ENCODE measurements around the gene CP.
A peak's percentile ranks its signal among the peaks of the same experiment; 100 is the strongest.
"Not testable (repeated sequence)": the region's sequence is repeated elsewhere in the genome, so short reads cannot be mapped to it uniquely, and the experiment has no call there.

Gene CP

DNA sequence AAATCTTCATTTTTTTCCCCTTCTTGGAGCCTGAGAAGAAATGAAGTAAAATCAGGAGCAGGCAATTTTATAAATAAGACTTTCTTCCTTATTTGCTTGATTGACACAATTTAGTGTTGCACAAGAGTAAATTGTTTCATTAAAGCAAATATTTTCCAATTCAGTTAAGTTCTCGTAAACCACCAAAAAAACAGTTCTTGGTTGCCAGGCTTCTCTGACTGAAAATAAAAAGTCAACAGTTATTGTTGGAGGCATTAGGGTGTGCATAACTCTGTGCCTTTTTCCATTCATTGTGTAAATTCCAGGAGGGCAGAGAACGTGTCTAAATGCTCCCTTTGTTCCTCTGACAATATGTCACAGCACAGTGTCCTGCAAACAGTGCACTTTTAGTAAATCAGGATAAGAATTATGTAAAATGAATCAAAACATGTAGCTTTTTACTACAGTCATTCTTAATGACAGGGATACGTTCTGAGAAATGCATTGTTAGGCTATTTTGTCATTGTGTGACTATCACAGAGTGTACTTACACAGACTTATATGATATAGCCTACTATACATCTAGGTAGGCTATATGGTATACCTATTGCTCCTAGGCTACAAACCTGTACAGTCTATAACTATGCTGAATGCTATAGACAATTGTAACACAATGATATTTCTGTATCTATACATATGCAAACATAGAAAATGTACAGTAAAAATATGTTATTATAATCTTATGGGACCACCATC is at the start of gene CP:
TSS of gene CP (minus strand) at position 47 of the 735 bp plus-strand sequence. CDS start at position 10, 37 bp downstream.
- DNase-seq, result no peak

DNA sequence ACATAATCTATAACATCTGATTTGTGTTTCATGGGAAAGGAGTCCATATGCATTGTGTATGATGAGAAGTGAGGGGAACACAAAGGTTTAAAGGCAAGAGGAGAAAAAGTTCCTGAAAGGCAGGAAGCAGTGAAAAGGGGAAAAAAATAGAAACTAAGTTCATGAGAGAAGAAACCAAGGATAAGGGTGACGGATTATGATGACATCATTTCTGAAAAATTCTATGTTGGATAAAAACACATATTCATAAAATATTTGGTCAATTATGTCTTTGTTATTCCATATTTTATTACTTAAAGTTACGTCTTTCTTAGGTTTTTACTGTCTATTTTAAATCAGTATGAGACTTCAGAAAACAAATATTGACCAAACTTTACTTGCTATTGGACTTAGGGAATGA is 48.6 kb upstream of the CP start:
- DNase-seq, result no peak

- DNase-seq, result no peak
These were observed 48.1 kb upstream of the CP start for GRCh38 chr3:149269687-149270086.

- DNase-seq, result no peak
These were observed 45.9 kb upstream of the CP start for GRCh38 chr3:149267565-149267964.

DNA sequence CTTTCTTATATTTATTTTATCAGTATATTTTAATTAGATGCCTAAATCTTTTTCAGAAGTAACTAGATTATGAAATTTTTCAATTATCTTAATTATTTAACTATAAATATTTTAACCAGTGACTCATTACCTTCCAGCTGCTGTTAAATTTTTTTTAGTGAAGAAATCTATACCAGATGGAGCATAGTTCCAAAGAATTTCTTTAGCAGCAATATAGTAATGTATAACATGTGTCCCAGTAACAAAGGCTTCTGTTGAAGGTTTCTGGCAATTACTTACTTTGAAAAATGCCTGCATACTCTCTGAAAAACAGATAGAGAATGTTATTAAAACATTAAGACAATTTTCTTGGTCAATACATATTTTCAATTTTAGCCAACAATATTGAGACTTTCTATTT is 45.1 kb upstream of the CP start:
- no peak for DNase-seq

GRCh38 chr3:149263856-149264255 is 42.2 kb upstream of the CP start:
- no peak for DNase-seq

GRCh38 chr3:149258714-149259113 is 37.1 kb upstream of the CP start:
- DNase-seq, result no peak

DNA sequence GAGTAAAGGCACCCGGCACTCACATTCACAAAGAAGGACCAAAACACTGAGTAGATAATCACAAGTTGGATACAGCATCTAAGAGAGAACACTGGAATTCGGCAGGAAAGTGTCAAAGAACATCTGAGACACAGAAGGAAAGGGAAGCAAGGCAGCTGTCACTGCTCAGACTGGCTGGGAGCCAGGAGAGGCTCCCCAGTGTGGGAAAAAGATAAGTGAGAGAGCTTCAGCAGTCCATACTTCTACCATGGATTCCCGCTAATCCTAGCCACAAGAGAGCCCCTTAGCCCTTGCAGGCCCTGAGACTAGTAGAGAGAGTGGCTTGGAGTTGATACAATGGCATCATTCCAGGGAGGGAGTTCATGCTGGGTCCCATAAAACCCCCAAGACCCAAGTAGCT is 36.7 kb upstream of the CP start:
- DNase-seq, result peak; percentile 41

GRCh38 chr3:149252272-149252671 is 30.6 kb upstream of the CP start:
- DNase-seq, result no peak

DNA sequence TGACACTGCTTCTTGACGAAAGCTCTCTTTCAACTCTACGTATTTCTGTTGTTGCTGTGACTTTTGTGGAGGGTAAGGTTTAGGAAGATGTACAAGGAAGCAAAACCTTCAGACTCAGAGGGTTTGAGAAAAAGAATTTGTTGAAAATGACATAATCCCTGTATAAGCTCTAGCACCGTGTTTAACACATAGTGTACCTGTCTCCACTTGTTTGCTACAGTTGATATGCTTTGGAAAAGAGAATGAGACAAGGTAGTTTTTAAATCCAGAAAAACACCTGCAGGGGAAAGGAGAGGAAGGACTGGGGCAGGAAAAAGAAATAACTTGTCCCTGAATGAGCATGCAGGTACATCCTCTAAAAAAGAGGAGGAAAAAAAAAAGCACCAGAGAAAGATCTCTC is 29.6 kb upstream of the CP start:
- DNase-seq, result no peak

- DNase-seq, result no peak
These were observed 26.5 kb upstream of the CP start for GRCh38 chr3:149247929-149248691.

- no peak for DNase-seq
These were observed 25.5 kb upstream of the CP start for GRCh38 chr3:149247008-149247710.

- no peak for DNase-seq
These were observed 24.3 kb upstream of the CP start for GRCh38 chr3:149245738-149246451.

GRCh38 chr3:149243540-149243939 is 21.9 kb upstream of the CP start:
- no peak for DNase-seq

DNA sequence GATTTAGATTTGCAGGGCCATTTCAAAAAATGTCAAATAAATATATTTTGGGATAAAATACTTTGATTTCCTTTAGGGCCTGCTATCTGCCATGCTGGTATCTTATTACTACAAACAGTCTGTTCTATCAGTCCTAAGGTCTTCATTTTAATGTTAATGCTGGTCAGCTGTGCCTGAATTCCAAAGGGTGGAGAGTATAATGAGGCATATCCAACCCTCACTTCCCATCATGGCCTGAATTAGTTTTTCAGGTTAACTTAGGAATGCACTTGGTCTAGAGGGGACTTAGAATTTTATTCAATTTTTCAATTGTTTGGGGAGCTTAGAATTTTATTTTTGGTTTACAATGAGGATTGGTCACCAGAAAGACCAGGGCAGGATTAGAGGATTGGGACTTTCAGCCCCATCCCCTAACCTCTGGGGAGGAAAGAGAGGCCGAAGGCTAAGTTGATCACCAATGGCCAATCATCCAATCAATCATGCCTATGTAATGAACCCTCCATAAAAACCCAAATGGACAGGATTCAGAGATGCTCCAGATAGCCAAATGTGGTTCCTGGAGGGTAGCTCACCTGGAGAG is 17.8 kb upstream of the CP start:
- DNase-seq, result no peak

DNA sequence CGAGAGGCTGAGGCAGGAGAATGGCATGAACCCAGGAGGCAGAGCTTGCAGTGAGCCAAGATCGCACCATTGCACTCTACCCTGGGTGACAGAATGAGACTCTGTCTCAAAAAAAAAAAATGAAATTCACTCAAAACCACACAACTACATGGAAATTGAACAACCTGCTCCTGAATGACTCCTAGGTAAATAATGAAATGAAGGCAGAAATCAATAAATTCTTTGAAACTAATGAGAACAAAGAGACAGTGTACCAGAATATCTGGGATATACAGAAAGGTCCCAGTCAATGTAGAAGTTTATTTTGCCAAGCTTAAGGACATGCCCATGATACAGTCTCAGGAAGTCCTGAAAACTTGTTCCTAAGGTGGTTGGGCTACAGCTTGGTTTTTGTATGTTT is 16.6 kb upstream of the CP start:
- not testable (repeated sequence) for DNase-seq

GRCh38 chr3:149235599-149236424 is 14.2 kb upstream of the CP start:
- no peak for DNase-seq

- peak; percentile 17 for DNase-seq
These were observed 13.1 kb upstream of the CP start for GRCh38 chr3:149234671-149235245.

GRCh38 chr3:149233323-149233722 is 11.7 kb upstream of the CP start:
- DNase-seq, result peak; percentile 46

GRCh38 chr3:149231871-149232270 is 10.2 kb upstream of the CP start:
- DNase-seq, result no peak

GRCh38 chr3:149227591-149228268 is 6.1 kb upstream of the CP start:
- DNase-seq, result no peak
